CD4-positive, alpha-beta T cell (primary cell): Measurements from ENCODE around the gene PREP. TPM values are rescaled to one million over a fixed set of nuclear protein-coding genes. Genes with fewer than 3 reads are reported as not detected.

ENCODE experiments used
- ATAC-seq: fragments of 200-7000 bp; cut with Tn5 transposase; one replicate; pipeline ENCODE4 v1.10.0; 2022; ENCODE audit warnings: mild to moderate bottlenecking; ENCODE audit not compliant: poor library complexity
- CTCF ChIA-PET: fragments of 350-600 bp; sonication (Branson Sonifier 250); formaldehyde crosslinking; loops from one replicate; lab custom pipeline; 2021; ENCODE audit warnings: antibody characterized with exemption, inconsistent platforms; lab: Charles Lee
- POLR2A ChIA-PET: fragments of 350-600 bp; sonication (Branson Sonifier 250); formaldehyde crosslinking; loops from one replicate; lab custom pipeline; 2021; ENCODE audit warnings: antibody characterized with exemption, inconsistent platforms; lab: Charles Lee
- DNase-seq, 14 experiments: peaks; one replicate each; pipeline ENCODE4 v3.0.0-alpha.2; 2013 to 2020; ENCODE audit warnings: mixed read lengths in 2 of 14
- H3K27ac ChIP-seq, 2 donors: one replicate each; pipeline versions ENCODE4 v1.5.1 to v1.7.0; 2013; ENCODE audit warnings: low read length in 2 of 2, low read depth in 1 of 2, mild to moderate bottlenecking in 1 of 2
- H3K27me3 ChIP-seq, 2 experiments: 1 replicate in 1 of 2; 2 replicates in 1 of 2; pipeline versions ENCODE4 v1.6.1 to v1.7.0; 2013; ENCODE audit warnings: low read length in 2 of 2, control low read depth in 1 of 2, mild to moderate bottlenecking in 1 of 2, moderate library complexity in 1 of 2; ENCODE audit not compliant: insufficient read depth in 2 of 2, control insufficient read depth in 1 of 2
- H3K36me3 ChIP-seq: one replicate; pipeline ENCODE4 v1.6.1; 2013; ENCODE audit warnings: low read length, control low read depth; ENCODE audit not compliant: insufficient read depth
- H3K4me1 ChIP-seq: one replicate; pipeline ENCODE4 v1.6.1; 2013; ENCODE audit warnings: low read length, control low read depth; ENCODE audit not compliant: insufficient read depth
- H3K4me3 ChIP-seq: one replicate; pipeline ENCODE4 v1.5.1; 2013; ENCODE audit warnings: mild to moderate bottlenecking, low read length, moderate library complexity
- H3K9me3 ChIP-seq, 2 experiments: 1 replicate in 1 of 2; 2 replicates in 1 of 2; pipeline versions ENCODE4 v1.6.1 to v1.7.0; 2013; ENCODE audit warnings: low read length in 2 of 2, mild to moderate bottlenecking in 2 of 2, control low read depth in 1 of 2, moderate library complexity in 1 of 2; ENCODE audit not compliant: control insufficient read depth in 1 of 2, insufficient read depth in 1 of 2
- H3K27ac Mint-ChIP-seq: one replicate; pipeline ENCODE4 v1.8.0; 2020; ENCODE audit warnings: mixed read lengths
- H3K27me3 Mint-ChIP-seq: one replicate; pipeline ENCODE4 v1.8.0; 2021; ENCODE audit warnings: mixed read lengths
- H3K36me3 Mint-ChIP-seq: one replicate; pipeline ENCODE4 v1.8.0; 2021; ENCODE audit warnings: low read depth, mixed read lengths
- H3K4me1 Mint-ChIP-seq: one replicate; pipeline ENCODE4 v1.8.0; 2021; ENCODE audit warnings: low read depth, mixed read lengths
- H3K4me3 Mint-ChIP-seq: one replicate; pipeline ENCODE4 v1.8.0; 2020; ENCODE audit warnings: mild to moderate bottlenecking, mixed read lengths
- H3K9me3 Mint-ChIP-seq: one replicate; pipeline ENCODE4 v1.8.0; 2020; ENCODE audit warnings: mixed read lengths
- intact Hi-C, 2 experiments: fragments of 100-400 bp; cut with DNase I in 1 of 2; cut with micrococcal nuclease in 1 of 2; formaldehyde crosslinking; loops; one replicate each; pipeline versions ENCODE4 v1.15.1 to v1.9.0; 2023 to 2025; cut with DNase I, micrococcal nuclease
- total RNA-seq, 174 experiments: library from RNA in 2 of 174; stranded (reverse) in 2 of 174; gene quantifications; one replicate each; pipeline ENCODE4 v1.2.3 and lab custom pipeline; 2021 to 2026
- TF ChIP-seq, protein P1 (sequence below): fragments of 200-600 bp; IDR thresholded peaks from one replicate; pipeline ENCODE4 v1.8.0; 2022; ENCODE audit warnings: antibody characterized with exemption, mild to moderate bottlenecking

The PREP gene
- total RNA-seq, 2 experiments from 2014 or later: 14.9 to 15.6 TPM

DNA sequence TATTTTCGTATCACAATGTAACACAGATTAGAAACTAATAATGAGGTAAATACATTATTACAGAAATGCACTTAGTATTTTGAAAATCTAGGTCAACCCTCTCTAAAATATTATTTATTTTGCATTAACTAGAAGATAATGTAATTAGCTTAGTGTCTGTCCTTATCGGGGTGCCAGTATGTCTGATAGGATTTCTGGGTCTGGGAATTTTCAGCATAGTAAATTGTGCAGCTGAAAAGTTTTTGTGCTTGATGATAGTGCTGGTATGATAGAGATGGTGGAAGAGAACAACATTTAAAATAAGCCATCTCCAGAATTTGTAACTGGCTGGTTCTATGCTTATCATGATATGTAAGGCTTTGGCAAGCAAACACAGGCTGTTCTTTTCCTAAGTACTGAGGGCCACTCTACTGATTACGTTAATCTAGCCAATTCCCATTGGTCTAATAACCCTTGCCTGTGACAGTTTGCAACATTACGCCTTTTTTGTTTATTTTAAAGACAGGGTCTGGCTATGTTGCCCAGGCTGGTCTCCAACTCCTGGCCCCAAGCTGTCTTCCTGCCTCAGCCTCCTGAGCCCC is 50.8 kb downstream of the PREP start:
- TF ChIP-seq, protein P1, sequence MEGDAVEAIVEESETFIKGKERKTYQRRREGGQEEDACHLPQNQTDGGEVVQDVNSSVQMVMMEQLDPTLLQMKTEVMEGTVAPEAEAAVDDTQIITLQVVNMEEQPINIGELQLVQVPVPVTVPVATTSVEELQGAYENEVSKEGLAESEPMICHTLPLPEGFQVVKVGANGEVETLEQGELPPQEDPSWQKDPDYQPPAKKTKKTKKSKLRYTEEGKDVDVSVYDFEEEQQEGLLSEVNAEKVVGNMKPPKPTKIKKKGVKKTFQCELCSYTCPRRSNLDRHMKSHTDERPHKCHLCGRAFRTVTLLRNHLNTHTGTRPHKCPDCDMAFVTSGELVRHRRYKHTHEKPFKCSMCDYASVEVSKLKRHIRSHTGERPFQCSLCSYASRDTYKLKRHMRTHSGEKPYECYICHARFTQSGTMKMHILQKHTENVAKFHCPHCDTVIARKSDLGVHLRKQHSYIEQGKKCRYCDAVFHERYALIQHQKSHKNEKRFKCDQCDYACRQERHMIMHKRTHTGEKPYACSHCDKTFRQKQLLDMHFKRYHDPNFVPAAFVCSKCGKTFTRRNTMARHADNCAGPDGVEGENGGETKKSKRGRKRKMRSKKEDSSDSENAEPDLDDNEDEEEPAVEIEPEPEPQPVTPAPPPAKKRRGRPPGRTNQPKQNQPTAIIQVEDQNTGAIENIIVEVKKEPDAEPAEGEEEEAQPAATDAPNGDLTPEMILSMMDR: no peak

DNA sequence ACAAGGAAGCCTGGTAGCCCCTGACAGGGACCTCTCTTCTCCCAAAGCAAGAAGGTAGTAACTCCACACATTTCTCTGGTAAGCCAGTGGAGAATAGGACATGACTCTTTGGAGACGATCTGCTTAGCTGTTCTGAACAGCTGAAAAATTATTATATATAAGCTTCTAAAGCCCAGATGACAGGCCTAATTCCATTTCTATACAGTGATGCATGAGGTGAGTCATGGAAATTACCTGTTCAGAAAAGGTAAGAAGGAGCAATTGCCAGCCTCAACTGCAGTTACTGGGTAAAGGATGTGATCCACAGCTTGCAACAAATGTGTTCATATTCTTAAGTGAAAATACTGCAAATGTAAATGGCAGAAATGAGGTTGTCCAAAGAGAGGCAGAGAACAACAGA is 54.0 kb downstream of the PREP start:
- H3K4me1 ChIP-seq: no peaks in the 10 kb centered on the region
- Mint-ChIP-seq H3K36me3 (peaks cover 78% of the 10 kb centered on the region), H3K4me1 (no peaks in the 10 kb centered on the region), H3K27me3 (no peaks in the 10 kb centered on the region), H3K27ac (no peak overlapping the region), H3K4me3 (no peak overlapping the region), H3K9me3 (no peaks in the 10 kb centered on the region)
- DNase-seq: no peak
- no peak overlapping the region for H3K27ac ChIP-seq
- H3K36me3 ChIP-seq: peaks cover 32% of the 10 kb centered on the region
- H3K4me3 ChIP-seq: no peak overlapping the region
- ChIA-PET CTCF (no interaction called here), POLR2A (no interaction called here)
- H3K27me3 ChIP-seq: no peaks in the 10 kb centered on the region
- TF ChIP-seq, protein P1: no peak
- no peaks in the 10 kb centered on the region for H3K9me3 ChIP-seq
- intact Hi-C loops: no loop called here
- ATAC-seq: no peak

More for the DNA sequence above, 50.8 kb downstream of the PREP start:
- Mint-ChIP-seq H3K9me3 (no peaks in the 10 kb centered on the region), H3K4me1 (no peaks in the 10 kb centered on the region), H3K27ac (no peak overlapping the region), H3K27me3 (no peaks in the 10 kb centered on the region), H3K36me3 (peaks cover 86% of the 10 kb centered on the region), H3K4me3 (no peak overlapping the region)
- ChIA-PET CTCF (no interaction called here), POLR2A (no interaction called here)
- no peak for ATAC-seq
- Histone ChIP-seq H3K4me3 (no peak overlapping the region), H3K36me3 (peaks cover 50% of the 10 kb centered on the region), H3K4me1 (no peaks in the 10 kb centered on the region), H3K27me3 (no peaks in the 10 kb centered on the region), H3K27ac (no peak overlapping the region), H3K9me3 (peaks cover 0 to 7% of the 10 kb centered on the region in 2 experiments)
- DNase-seq: no peak
- intact Hi-C loops: no loop called here

DNA sequence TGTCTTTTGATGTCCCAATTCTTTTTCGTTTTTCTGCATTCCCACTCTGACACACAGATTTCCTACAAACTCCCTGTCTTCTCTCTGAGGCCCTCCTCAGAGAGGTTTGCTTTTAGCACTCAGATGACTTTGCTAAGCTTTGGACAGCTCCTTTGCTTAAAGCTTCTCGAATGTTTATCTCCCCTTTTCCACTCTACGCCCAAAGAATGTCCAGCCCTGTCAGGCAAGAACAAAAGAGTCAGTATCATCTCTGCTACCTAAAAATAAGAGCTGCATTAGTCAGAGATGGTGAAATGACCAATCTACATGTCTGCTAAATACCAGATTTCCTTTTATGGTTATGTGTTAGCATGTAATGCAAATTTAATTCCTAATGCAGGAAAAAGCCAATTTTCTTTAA is 56.8 kb downstream of the PREP start:
- no peak overlapping the region for H3K4me3 Mint-ChIP-seq
- ATAC-seq (no peak), DNase-seq (no peak)
- Histone ChIP-seq H3K27ac (no peak overlapping the region), H3K36me3 (peaks cover 15% of the 10 kb centered on the region), H3K4me1 (no peaks in the 10 kb centered on the region), H3K4me3 (no peak overlapping the region), H3K9me3 (no peaks in the 10 kb centered on the region), H3K27me3 (no peaks in the 10 kb centered on the region)
- TF ChIP-seq, protein P1: no peak
- no peaks in the 10 kb centered on the region for H3K27me3 Mint-ChIP-seq
- H3K36me3 Mint-ChIP-seq: peaks cover 82% of the 10 kb centered on the region
- no peaks in the 10 kb centered on the region for H3K4me1 Mint-ChIP-seq
- H3K27ac Mint-ChIP-seq: no peak overlapping the region
- POLR2A ChIA-PET: no interaction called here
- intact Hi-C loops: no loop called here
- CTCF ChIA-PET: no interaction called here
- H3K9me3 Mint-ChIP-seq: no peaks in the 10 kb centered on the region
